HG02852 (cell line): ENCODE data around the gene PDHB.

Experiments
- ATAC-seq: cut with Tn5 transposase; IDR thresholded peaks from one replicate; pipeline ENCODE4 v1.9.1; 2021; ENCODE audit warnings: mild to moderate bottlenecking, moderate library complexity; ENCODE audit not compliant: unreplicated experiment

The PDHB gene

GRCh38 chr3:58404396-58404795 lies 29.2 kb downstream of the PDHB start:
- ATAC-seq, result no peak

DNA sequence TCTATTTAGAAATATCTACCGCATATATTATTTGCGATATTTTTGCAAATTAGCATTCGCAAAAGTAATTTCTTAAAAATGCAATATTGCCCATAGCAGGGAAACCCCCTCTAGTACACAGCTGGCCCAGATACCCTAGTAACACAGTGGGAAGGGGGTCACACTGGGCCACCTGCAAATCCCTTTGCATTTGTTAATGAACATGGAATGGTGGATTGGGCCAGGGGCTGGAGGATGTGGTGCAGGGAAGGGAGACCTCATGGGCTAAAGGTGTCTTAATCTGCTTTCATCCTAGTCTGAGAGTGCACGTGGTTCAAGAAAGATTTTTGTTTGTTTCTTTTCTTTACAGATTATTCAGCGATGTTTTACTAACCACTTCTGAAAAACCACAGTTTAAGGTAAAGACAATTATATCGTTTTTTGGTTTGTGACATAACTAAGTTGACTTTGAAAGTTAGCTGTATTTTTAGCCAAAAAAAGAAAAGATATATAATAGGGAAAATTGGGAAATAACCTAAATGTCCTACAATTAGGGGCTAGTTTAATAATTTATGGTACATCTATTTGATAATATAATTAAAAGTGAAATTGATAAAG lies 30.0 kb downstream of the PDHB start:
- ATAC-seq, result no peak

GRCh38 chr3:58398669-58399333 lies 34.8 kb downstream of the PDHB start:
- no peak for ATAC-seq

GRCh38 chr3:58394339-58394738 lies 39.3 kb downstream of the PDHB start:
- ATAC-seq, result no peak

- no peak for ATAC-seq
These were observed 41.5 kb downstream of the PDHB start for GRCh38 chr3:58392181-58392580.

- no peak for ATAC-seq
These were observed 42.3 kb downstream of the PDHB start for GRCh38 chr3:58391156-58391865.

DNA sequence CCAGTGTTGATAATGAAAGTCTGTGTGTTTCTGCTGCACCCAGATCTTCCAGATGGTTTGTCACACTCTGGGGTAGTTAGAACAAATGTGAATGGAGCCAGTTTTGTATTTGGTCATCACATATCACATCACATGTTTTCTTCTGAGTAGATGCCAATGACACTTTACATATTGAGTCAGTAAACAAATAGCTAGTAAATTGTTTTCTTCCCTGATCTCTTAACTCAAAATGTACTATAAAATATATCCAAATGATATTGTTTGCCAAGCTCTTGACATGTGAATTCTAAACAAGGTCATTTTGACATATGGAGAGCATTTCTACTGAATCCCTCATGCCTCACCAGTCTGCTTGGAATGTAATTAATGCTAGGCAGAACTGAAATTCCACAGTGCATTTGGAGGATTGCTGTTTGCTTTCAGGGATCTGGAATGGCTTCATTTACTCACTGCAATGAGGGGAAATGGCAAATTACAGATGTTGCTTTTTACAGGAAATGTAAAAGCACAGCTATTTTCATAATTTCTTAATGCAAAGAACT lies 45.0 kb downstream of the PDHB start:
- no peak for ATAC-seq

- no peak for ATAC-seq
These were observed 45.7 kb downstream of the PDHB start for GRCh38 chr3:58387650-58388546.

GRCh38 chr3:58386626-58387365 lies 46.8 kb downstream of the PDHB start:
- ATAC-seq, result no peak

DNA sequence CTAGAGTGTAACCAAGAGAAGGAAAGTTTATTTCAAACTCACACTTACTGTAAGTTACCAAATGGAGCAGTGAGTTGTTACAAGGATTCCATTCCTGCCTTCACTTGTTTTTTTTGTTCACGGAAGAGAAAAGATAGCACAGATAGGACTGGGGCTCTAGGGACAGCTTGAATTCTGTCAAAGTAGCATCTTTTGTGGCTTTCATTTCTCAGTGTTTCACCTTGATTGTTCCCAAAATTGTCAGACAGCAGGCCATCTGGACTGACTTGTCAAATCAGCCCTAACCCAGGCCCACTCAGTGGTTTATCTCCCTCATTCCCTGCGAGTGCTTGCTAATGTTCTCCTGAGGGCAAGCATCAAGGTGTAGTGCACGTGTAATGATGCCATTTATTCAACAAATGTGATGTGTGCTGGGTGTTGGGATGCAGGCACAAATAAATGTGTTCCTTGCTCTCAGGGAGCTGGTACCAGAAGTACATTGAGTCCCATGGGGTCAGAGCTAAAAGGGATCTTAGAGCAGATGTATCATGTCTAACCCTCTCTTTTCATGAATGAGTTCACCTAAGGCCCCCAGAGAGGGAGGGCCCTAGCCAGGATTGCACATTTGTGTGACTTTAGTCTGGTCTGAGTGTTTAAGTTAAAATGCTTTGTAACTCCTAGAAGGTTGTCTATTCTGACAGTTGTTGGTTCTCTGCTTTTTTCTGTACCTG lies 49.1 kb downstream of the PDHB start:
- ATAC-seq, result no peak

DNA sequence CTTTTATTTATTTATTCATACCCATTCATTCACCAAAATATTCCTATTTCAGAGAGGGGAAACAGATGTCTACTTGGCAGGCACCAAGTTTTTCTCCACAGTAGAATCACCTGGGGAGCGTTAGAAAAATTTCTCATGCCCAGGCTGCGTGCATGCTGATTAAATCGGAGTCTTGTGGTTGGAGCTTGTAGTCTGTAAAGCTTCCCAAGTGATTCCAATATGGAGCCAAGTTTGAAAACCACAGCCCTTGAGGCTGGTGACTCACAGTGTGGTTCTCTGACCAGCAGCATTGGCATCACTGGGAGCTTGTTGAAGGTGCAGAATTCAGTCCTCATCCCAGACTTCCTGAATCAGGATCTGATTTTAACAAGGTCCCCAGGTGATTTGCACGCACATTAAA lies 49.7 kb downstream of the PDHB start:
- no peak for ATAC-seq

DNA sequence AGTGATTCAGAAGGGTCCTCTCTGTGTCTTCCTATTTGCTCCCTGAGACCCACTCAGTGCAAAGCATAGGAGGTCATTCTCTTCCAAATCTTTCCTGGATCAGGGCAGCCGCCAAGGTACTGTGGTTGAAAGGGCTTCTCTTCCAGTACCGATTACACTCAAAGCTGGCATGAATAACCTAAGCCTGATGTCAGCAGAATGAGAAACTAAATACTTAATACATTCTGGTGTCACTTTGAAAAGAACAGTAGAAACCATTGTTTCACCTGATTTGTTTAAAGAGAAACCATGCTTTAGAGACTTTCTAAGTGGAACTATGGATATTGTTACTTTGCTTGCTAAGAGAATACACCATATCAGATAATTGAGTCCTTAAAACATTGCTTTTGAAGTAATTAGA lies 50.2 kb downstream of the PDHB start:
- ATAC-seq, result no peak

GRCh38 chr3:58379351-58380073 lies 54.1 kb downstream of the PDHB start:
- ATAC-seq, result no peak

DNA sequence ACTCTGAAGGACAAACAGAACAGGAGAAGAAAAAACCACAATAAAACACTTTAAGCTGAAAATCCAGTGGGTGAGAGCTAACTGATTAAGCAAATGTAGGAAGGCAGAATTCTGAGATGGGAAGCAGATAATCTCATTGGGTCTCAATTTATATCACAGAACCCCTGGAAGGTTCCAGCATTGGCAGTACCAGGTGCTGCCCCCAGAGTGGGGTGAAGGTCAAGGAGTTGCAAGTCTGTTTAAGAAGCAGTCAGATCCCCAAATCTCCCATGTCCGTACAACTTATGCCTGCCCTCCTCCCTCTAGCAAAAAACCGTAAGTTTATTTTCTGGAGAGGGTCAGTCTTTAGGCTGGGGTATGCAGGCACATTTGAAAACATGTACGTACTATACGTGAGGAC lies 55.9 kb downstream of the PDHB start:
- no peak for ATAC-seq
